ENCODE measurements around the gene GEMIN7.

GEMIN7 gene

GRCh38 chr19:45079063-45079910 lies at the start of gene GEMIN7:
Gene GEMIN7, plus strand, starts transcription at chr19:45079260. Its CDS starts 10,855 bp downstream, at chr19:45090115.
- peak; percentile 58 for DNase-seq

GRCh38 chr19:45030825-45031224 lies 48.2 kb upstream of the GEMIN7 start:
- DNase-seq, result no peak

- no peak for DNase-seq
Measured at GRCh38 chr19:45032421-45032820, 46.6 kb upstream of the GEMIN7 start.

- no peak for DNase-seq
Measured at GRCh38 chr19:45035755-45036154, 43.3 kb upstream of the GEMIN7 start.

GRCh38 chr19:45037393-45038169 lies 41.5 kb upstream of the GEMIN7 start:
- no peak for DNase-seq

GRCh38 chr19:45038931-45039893 lies 39.8 kb upstream of the GEMIN7 start, which contains the start of gene CLASRP:
Gene CLASRP, plus strand, starts transcription at chr19:45039045. Its CDS starts 1,168 bp downstream, at chr19:45040213.
- DNase-seq, result peak; percentile 60

- no peak for DNase-seq
Measured at GRCh38 chr19:45040059-45040771, 38.8 kb upstream of the GEMIN7 start.

- DNase-seq, result no peak
Measured at GRCh38 chr19:45041125-45041524, 37.9 kb upstream of the GEMIN7 start.

- no peak for DNase-seq
Measured at GRCh38 chr19:45045671-45046353, 33.2 kb upstream of the GEMIN7 start.

GRCh38 chr19:45046355-45046754 lies 32.7 kb upstream of the GEMIN7 start:
- DNase-seq, result no peak

- no peak for DNase-seq
Measured at GRCh38 chr19:45047188-45047797, 31.8 kb upstream of the GEMIN7 start.

GRCh38 chr19:45049073-45049736 lies 29.9 kb upstream of the GEMIN7 start:
- DNase-seq, result no peak

GRCh38 chr19:45050036-45050435 lies 29.0 kb upstream of the GEMIN7 start:
- no peak for DNase-seq

- DNase-seq, result no peak
Measured at GRCh38 chr19:45051929-45052579, 27.0 kb upstream of the GEMIN7 start.

GRCh38 chr19:45056831-45057230 lies 22.2 kb upstream of the GEMIN7 start:
- DNase-seq, result no peak

GRCh38 chr19:45057444-45057843 lies 21.6 kb upstream of the GEMIN7 start:
- DNase-seq, result no peak

- no peak for DNase-seq
Measured at GRCh38 chr19:45058622-45059159, 20.4 kb upstream of the GEMIN7 start.

GRCh38 chr19:45059258-45059965 lies 19.6 kb upstream of the GEMIN7 start:
- peak; percentile 44 for DNase-seq

- DNase-seq, result no peak
Measured at GRCh38 chr19:45061965-45062364, 17.1 kb upstream of the GEMIN7 start.
